ENCODE measurements around the gene AATK.
A peak's percentile ranks its signal among the peaks of the same experiment; 100 is the strongest.

AATK gene

DNA sequence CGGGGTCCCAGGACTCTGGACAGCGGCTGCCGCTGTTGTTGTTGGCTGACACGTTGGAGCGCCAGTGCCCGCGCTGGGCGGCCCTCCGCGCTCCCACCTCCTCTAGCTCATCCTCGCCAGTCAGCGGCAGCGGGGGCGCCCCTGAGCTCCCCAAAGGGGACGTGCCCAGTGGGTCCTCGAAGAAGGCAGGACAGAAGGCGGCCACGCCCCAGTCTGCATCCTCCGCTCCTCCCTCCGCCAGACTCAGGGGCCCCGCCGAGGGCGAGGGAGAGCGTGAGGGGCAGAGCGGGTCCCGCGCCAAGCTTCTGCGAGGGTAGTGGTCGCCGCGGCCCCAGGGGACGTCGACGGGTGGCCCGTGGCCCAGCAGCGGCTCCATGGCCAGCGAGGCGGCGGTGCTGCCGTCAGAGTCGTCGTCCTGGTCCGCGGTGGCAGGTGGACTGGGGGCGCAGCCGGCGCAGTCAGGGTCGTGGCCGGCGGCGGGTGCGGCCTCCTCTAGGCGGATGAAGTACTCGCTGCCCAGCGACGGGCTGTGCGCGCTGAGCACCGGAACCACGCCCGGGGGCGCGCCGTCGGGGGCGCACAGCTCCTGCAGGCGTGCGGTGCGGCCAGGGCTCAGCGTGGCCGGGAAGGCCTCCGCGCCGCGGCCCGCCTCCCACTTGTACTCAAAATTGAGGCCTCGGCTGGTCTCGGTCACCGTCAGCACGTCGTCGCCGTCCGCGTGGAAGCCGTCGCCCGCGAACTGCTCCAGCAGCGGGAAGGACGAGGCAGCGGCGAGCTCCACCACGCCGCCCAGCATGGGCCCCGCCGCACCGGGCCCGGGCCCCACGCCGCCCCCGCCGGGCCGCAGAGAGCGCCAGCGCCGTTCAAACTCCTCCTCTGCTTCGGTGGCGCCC lies 43.9 kb downstream of the AATK start:
- Histone ChIP-seq H3K27ac (ENCODE audit: low read length, poor library complexity, severe bottlenecking) (no peak overlapping the region), H2BK5ac (ENCODE audit: low read depth, low read length, poor library complexity, severe bottlenecking) (no peak overlapping the region), H2AK5ac (ENCODE audit: low read length, severe bottlenecking) (no peak overlapping the region), H2AFZ (ENCODE audit: low read depth, low read length) (no peak overlapping the region), H4K8ac (ENCODE audit: low read length) (no peak overlapping the region), H3K36me3 (ENCODE audit: control insufficient read depth in 1 of 2, insufficient read depth in 2 of 2, low read depth in 1 of 2, low read length in 2 of 2) (peaks cover 0 to 9% of the 10 kb centered on the region in 2 experiments), H2BK12ac (ENCODE audit: low read length in 2 of 2) (no peak overlapping the region), H3K4me3 (ENCODE audit: insufficient read depth in 1 of 2, low read depth in 1 of 2, low read length in 2 of 2) (no peak overlapping the region), H3K27me3 (ENCODE audit: control insufficient read depth in 1 of 2, insufficient read depth in 1 of 2, low read length in 2 of 2) (peaks cover 3 to 61% of the 10 kb centered on the region in 2 experiments), H2BK15ac (ENCODE audit: low read depth, poor library complexity, severe bottlenecking) (no peak overlapping the region), H3K14ac (ENCODE audit: low read length in 2 of 2) (no peak overlapping the region), H3K18ac (ENCODE audit: low read depth in 1 of 2, low read length in 2 of 2) (no peak overlapping the region), H3K4ac (ENCODE audit: low read depth in 1 of 2, low read length in 2 of 2) (no peak overlapping the region), H3K4me2 (ENCODE audit: low read length, poor library complexity, severe bottlenecking) (no peak overlapping the region), H3K9me3 (ENCODE audit: control insufficient read depth, low read length) (no peaks in the 10 kb centered on the region), H2BK120ac (ENCODE audit: low read depth, low read length) (no peak overlapping the region), H4K91ac (ENCODE audit: low read length) (no peak overlapping the region), H3K9ac (ENCODE audit: low read length) (no peak overlapping the region), H3K4me1 (ENCODE audit: control insufficient read depth, insufficient read depth, low read depth, low read length) (peaks cover 24% of the 10 kb centered on the region), H3K79me1 (replicated peaks; ENCODE audit: low read length, poor library complexity, severe bottlenecking) (no peaks in the 10 kb centered on the region), H3K23ac (ENCODE audit: low read length in 2 of 2) (no peak overlapping the region)
- 42% methylated on average over 108 of the region's 109 CpGs for WGBS
- DNase-seq, result no peak

DNA sequence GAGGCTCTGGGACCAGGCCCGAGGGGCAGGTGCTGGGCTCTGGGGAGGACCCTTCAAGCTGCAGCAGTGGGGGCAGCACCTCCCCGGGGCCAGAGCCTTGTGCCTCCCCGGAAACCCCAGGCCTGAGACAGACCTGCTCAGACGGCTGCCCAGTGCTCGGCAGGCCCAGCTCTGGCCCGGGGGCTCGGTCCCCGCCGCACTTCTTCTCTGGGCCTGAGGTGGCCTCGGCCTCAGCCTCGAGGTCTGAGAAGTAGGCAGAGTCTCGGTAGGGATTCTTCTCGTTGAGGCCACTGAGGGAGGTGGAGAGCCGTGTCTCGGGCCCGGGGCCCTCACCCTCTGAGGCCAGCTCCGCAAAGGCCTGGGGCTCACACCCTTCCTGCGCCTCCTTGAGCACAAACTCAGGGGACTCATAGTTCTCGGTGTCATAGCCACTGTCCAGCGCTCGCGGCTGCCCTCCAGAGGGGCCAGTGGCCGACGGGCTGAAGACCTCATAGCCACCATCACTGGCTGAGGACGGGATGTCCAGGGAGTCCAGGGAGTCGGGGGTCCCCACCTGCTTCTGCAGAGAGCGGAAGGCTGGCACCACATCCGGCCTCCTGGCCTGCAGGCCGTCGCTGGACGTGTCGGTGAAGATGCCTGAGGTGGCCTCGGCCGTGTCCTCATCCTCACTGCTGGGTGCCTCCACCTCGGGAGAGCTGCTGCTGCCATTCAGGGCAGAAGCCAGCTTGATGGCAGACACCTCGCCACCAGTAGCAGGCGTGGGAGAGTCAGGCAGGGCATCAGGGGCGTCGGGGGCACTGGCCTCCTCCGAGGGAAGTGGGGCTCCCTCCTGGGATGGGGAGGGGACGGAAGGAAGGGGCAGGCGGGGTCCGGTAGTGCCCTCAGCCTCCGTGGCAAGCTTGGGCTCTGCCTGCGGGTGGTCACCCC lies 45.1 kb downstream of the AATK start:
- no peak overlapping the region for H3K23ac ChIP-seq (ENCODE audit: low read length in 2 of 2)
- no peaks in the 10 kb centered on the region for H3K79me1 ChIP-seq (replicated peaks; ENCODE audit: low read length, poor library complexity, severe bottlenecking)
- WGBS, result 86% methylated on average over 45 of the region's 45 CpGs
- no peak overlapping the region for H2BK120ac ChIP-seq (ENCODE audit: low read depth, low read length)
- no peak overlapping the region for H2AK5ac ChIP-seq (ENCODE audit: low read length, severe bottlenecking)
- H3K9me3 ChIP-seq (ENCODE audit: control insufficient read depth, low read length), result no peaks in the 10 kb centered on the region
- H3K4ac ChIP-seq (ENCODE audit: low read depth in 1 of 2, low read length in 2 of 2), result no peak overlapping the region
- H3K27me3 ChIP-seq (ENCODE audit: control insufficient read depth in 1 of 2, insufficient read depth in 1 of 2, low read length in 2 of 2), result peaks cover 3 to 53% of the 10 kb centered on the region in 2 experiments
- H3K4me2 ChIP-seq (ENCODE audit: low read length, poor library complexity, severe bottlenecking), result no peak overlapping the region
- H2BK12ac ChIP-seq (ENCODE audit: low read length in 2 of 2), result no peak overlapping the region
- no peak overlapping the region for H2BK15ac ChIP-seq (ENCODE audit: low read depth, poor library complexity, severe bottlenecking)
- H2BK5ac ChIP-seq (ENCODE audit: low read depth, low read length, poor library complexity, severe bottlenecking), result no peak overlapping the region
- H4K91ac ChIP-seq (ENCODE audit: low read length), result no peak overlapping the region
- no peak for DNase-seq
- H3K4me1 ChIP-seq (ENCODE audit: control insufficient read depth, insufficient read depth, low read depth, low read length), result peaks cover 27% of the 10 kb centered on the region
- H3K18ac ChIP-seq (ENCODE audit: low read depth in 1 of 2, low read length in 2 of 2), result no peak overlapping the region
- H4K8ac ChIP-seq (ENCODE audit: low read length), result no peak overlapping the region
- no peak overlapping the region for H3K9ac ChIP-seq (ENCODE audit: low read length)
- H3K27ac ChIP-seq (ENCODE audit: low read length, poor library complexity, severe bottlenecking), result no peak overlapping the region
- H3K14ac ChIP-seq (ENCODE audit: low read length in 2 of 2), result no peak overlapping the region
- H2AFZ ChIP-seq (ENCODE audit: low read depth, low read length), result no peak overlapping the region
- H3K36me3 ChIP-seq (ENCODE audit: control insufficient read depth in 1 of 2, insufficient read depth in 2 of 2, low read depth in 1 of 2, low read length in 2 of 2), result peaks cover 0 to 20% of the 10 kb centered on the region in 2 experiments
- no peak overlapping the region for H3K4me3 ChIP-seq (ENCODE audit: insufficient read depth in 1 of 2, low read depth in 1 of 2, low read length in 2 of 2)

DNA sequence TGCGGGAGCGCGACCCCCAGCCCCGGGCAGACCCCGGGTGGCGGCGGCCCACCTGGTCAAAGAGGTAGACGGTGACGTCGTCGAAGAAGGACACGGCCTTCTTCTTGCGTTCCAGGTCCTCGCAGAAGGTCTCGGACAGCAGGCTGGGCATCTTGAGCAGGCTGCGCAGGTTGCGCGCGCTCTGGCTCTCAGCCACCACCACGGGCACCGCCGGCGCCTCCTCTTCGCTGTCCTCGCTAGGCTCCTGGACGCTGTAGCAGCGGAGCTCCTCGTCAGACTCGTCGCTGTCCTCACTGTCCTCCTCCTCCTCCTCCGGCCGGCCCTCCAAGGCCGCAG lies 45.9 kb downstream of the AATK start:
- no peaks in the 10 kb centered on the region for H3K9me3 ChIP-seq (ENCODE audit: control insufficient read depth, low read length)
- H2BK120ac ChIP-seq (ENCODE audit: low read depth, low read length), result no peak overlapping the region
- H3K27me3 ChIP-seq (ENCODE audit: control insufficient read depth in 1 of 2, insufficient read depth in 1 of 2, low read length in 2 of 2), result peaks cover 3 to 51% of the 10 kb centered on the region in 2 experiments
- WGBS, result 92% methylated on average over 33 of the region's 33 CpGs
- no peak overlapping the region for H3K18ac ChIP-seq (ENCODE audit: low read depth in 1 of 2, low read length in 2 of 2)
- no peak overlapping the region for H4K8ac ChIP-seq (ENCODE audit: low read length)
- H2BK5ac ChIP-seq (ENCODE audit: low read depth, low read length, poor library complexity, severe bottlenecking), result no peak overlapping the region
- H3K9ac ChIP-seq (ENCODE audit: low read length), result no peak overlapping the region
- no peak overlapping the region for H2AFZ ChIP-seq (ENCODE audit: low read depth, low read length)
- no peak for DNase-seq
- H4K91ac ChIP-seq (ENCODE audit: low read length), result no peak overlapping the region
- H3K4ac ChIP-seq (ENCODE audit: low read depth in 1 of 2, low read length in 2 of 2), result no peak overlapping the region
- peak overlapping the region; percentile 8 for H2BK15ac ChIP-seq (ENCODE audit: low read depth, poor library complexity, severe bottlenecking)
- H3K27ac ChIP-seq (ENCODE audit: low read length, poor library complexity, severe bottlenecking), result no peak overlapping the region
- H3K14ac ChIP-seq (ENCODE audit: low read length in 2 of 2), result no peak overlapping the region
- H3K79me1 ChIP-seq (replicated peaks; ENCODE audit: low read length, poor library complexity, severe bottlenecking), result no peaks in the 10 kb centered on the region
- H2AK5ac ChIP-seq (ENCODE audit: low read length, severe bottlenecking), result no peak overlapping the region
- no peak overlapping the region for H3K4me2 ChIP-seq (ENCODE audit: low read length, poor library complexity, severe bottlenecking)
- H3K36me3 ChIP-seq (ENCODE audit: control insufficient read depth in 1 of 2, insufficient read depth in 2 of 2, low read depth in 1 of 2, low read length in 2 of 2), result peaks cover 0 to 29% of the 10 kb centered on the region in 2 experiments
- no peak overlapping the region for H3K4me3 ChIP-seq (ENCODE audit: insufficient read depth in 1 of 2, low read depth in 1 of 2, low read length in 2 of 2)
- no peak overlapping the region for H3K23ac ChIP-seq (ENCODE audit: low read length in 2 of 2)
- peaks cover 24% of the 10 kb centered on the region for H3K4me1 ChIP-seq (ENCODE audit: control insufficient read depth, insufficient read depth, low read depth, low read length)
- no peak overlapping the region for H2BK12ac ChIP-seq (ENCODE audit: low read length in 2 of 2)

All from mesenchymal stem cell (in vitro differentiated cells and primary cell).